ENCODE results near the gene AUTS2.

The AUTS2 gene

DNA sequence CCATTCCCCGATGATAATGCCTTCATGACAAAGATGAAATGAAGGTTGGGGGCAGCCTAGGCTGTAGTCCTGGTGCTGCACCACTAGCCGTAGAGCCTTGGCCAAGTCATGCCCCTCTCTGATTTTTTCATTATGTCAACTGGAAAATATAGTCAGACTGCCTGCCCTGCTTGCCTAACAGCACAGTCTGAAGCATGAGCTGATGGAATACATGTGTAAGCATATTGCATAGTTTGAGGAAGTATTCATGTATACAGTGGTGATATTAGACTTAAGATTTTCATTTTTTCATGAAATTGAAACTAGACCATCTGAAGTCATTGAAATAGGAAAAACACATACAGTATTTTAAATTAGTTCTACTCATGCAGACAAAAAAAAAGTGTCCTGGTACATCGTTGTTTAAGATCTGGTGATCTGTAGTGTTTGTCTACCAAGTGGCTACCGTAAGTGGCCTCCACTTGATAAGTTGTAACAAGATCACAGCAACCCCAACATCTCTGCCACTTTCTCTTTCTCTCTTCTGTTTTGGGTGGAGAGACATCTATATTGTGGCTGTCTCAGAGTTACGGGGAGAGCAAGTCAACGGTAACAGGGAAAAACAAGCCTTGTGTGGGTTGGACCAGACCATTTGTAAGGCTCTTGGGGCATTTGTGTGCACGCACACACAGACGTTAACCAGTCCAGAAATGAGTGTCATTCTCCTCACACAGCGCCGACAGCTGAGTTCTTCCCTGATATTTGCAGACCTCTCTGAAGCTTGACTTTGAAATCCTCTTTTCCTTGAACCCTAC is 817.1 kb downstream of the AUTS2 start:
- DNase-seq: no peak

DNA sequence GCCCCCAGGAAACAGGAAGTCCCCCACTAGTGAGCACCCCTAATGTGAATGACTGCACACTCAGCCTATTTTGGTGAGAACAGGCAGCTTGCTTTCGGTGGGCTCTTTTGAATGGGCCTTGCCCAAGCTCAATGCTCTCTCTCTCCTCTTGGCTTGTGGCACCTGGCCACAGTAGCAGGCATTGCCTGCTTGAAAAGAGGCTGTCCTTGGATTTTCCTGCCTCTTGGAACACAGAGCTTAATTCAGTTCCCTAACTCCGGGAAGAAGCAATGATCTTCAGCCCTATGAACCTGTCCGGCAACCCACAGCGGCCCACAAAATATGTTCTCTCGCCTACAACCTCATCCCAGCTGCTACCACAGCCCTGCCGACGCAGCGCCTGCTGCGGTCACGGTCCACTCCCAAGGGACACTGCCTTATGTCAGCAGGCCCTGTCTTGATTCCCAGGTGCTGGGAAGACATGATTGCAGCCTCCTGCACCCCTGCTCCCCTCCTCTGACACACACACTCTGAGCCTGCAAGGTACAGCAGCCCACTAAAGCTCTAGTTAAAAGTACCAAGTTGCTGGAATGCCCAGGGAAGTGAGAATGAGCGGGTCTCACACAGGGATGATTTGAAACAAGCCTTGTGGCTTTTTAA is 818.2 kb downstream of the AUTS2 start:
- DNase-seq: no peak

DNA sequence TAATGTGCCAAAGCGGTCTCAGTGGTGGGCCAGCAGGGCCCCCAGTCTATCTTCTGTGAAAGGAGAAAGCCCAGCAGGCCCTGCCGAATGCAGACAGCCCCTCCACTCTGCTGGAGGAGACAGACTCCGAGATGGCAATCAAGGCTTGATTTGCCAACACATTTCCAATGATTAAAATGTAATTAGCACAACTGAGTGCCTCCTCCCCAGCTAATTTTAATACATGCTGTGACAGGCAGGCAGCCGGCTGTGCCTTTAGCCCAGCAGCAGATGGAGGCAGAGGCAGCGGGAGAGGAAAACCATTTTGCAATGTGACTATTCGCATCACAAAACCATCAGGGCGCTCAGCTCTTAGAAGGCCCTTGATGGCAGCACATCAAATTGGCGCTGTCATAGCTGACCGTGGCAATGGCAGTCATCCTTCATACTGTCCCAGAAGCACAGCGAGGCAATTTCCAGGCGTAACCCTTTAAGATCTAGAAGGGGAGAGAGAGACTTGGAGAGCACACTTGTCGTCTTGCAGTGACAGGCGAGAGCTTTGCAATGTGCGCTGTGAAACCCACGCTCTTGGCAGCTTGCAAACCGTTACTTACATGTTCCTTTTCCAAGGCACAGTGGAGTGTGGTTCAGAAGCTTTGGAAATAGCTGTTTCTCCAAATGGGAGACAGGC is 818.8 kb downstream of the AUTS2 start:
- no peak for DNase-seq

DNA sequence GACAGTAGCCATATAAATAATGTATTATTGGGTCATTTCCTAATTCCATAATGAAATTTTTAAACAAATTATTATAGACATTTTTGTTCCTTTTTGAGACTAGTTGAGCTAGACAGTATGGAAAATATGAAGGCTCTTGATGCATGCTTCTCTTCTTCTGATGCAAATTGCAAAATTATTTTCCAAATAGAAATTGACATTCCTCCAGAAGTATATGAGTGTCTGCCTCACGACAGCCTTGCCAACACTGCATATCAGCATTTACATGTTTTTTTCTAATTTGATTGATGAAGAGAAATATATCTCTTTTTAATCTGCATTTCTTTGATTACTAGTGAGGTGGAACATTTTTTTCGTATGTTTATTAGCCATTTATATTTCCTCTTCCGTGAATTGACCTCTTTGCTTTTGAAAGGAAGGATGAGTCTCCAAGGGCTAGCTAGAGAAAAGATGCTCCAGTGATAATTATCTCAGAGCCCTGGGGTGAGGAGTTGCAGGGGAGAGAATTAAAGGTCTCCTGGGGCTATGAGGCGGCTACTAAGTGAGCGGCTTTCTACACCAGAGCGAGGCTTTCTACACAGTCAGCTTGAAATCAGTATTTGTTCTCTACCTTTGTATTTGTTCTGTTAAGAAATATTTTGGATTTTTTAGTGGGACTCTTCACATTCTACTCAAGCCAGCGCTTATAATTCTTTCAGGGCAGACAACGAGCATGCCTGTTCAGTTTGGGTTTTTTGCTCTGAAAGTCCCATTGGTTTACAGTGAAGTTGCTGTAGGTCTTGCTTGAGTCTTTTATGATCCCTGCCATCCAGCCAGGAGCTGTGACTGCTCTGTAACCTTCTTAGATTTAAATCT is 821.5 kb downstream of the AUTS2 start:
- no peak for DNase-seq

DNA sequence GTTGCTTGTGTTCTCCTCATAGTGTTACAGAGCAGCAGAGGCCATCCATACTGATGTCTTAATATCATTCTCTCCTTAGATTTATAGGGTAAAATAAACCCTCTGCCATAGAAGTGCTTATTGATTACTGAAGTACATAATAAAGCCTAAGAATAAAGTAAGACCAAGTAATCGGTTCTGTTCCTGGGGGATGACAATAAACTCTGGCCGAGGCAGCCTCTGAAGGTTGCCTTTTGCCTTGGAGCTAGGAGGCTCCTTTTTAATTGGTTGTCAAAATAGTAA is 822.0 kb downstream of the AUTS2 start:
- no peak for DNase-seq

DNA sequence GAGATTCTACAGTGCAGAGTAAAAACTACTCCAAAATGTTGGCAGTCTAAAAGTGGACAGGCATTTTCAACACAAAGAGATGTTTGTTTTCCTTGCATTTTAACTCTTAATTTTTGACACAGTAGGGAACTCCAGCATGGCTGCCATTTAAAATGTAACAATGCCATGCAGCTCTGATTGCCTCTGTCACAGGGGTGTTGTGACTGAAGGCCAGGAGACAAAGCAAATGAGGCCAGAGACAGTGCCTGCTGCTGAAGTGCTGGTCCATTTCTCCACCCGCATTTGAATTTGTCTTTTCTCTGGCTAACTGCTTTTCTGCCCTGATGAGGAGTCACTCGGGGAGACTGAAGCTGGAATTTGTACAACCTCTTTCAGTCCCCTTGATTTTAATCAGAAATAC is 823.0 kb downstream of the AUTS2 start:
- DNase-seq: no peak

DNA sequence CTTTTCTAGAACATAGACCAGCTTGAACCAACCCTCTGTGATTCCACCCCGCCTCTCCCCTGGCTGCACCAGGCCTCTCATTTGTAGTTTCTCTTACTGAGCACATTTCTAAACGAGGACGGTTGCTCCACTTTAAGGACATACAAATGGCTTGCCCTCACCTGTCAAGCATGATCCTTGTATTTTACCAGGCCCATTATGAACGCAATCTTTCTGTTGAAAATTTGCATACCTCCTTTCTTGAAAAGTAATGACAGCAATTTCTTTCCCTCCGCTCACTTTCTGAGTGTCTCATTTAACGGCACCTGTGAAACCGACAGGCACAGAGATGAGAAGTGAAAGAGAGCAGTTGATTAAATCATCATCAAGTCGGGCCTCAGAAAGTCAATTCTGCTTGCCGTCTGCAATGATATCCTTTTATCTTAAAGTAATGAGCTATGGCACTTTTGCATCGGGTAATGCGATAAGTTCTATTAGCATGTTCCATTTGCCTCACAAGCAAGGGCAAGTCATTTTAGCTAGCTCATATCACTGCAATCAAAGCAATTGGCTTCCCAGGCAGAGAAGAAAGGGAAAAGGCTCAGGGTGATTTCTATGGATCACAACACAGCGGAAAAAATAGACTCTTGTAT is 828.1 kb downstream of the AUTS2 start:
- DNase-seq: no peak

DNA sequence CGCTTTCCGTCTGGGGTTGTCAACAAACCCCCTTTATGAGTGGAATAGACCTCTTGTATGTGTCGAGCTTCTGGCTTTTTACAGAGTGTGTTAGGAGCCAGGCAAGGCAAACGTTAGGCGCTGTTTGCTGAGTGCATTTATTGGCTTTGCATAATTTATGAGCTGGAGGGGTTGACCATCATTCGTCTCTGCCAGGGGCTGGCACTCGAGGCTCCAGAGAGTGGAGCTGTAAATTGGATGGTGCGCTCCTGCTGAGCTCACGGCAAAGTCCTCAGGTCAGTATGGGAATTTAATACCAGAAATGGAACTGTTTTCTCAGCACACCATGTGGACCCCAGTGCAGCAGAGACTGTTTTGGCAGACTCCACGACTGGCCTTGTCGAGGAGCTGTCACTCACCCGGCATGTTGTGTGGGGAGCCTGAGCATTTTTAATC is 834.3 kb downstream of the AUTS2 start:
- peak; percentile 98 for DNase-seq

DNA sequence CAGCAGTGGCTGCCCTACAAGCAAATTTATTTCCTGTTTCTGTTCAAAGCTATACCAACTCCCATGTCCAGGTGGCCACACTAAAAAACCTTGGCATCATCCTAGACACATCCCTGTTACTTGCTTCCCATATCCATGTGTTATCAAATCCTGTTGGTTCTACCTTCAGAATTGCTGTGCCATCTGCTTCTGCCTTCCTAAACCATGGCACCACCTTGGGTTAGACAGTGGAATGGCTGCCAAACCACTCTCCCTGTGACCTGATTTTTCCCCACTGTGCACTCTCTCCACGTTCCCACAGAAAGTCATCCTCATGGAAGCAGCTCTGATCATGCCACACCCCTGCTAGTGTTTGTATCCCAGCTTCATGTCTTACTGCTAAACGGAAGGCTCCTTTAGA is 836.1 kb downstream of the AUTS2 start:
- DNase-seq: peak; percentile 20

DNA sequence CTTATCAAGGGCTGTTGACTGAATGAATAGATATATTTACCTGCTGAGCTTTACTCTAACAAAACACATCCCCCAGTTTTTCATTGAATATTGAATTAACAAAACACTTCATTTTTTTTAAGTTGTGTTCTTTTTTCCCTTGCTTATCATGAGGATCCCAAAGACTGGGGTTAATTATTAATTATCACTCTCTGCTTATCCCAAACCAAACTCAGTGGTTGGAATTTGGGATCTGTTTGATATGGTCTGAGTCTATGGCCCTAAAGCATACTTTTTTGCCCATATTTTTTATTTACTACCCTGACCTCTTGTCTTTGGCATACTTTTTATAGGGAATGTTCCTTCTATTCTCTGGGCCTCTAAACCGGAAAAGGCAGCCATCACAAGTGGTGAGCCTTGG is 836.5 kb downstream of the AUTS2 start:
- DNase-seq: no peak

DNA sequence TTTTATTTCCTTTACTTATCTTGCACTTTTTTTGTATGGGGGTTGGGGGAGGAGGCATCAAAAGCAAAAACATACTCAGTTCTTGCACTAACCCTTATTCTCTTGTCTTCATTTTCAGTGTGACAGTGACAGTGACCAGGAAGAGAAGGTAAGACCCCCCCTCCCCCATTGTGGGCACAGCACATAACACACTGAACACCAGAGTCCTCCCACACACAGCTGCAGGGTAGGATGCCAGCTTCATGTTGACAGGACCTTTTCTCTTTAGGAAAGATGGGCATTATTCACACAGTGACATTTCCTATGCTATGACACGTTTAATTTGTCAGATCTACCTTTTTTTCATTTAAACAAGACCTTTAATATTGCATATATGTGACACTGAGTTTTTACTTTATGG is 837.4 kb downstream of the AUTS2 start:
- DNase-seq: no peak

DNA sequence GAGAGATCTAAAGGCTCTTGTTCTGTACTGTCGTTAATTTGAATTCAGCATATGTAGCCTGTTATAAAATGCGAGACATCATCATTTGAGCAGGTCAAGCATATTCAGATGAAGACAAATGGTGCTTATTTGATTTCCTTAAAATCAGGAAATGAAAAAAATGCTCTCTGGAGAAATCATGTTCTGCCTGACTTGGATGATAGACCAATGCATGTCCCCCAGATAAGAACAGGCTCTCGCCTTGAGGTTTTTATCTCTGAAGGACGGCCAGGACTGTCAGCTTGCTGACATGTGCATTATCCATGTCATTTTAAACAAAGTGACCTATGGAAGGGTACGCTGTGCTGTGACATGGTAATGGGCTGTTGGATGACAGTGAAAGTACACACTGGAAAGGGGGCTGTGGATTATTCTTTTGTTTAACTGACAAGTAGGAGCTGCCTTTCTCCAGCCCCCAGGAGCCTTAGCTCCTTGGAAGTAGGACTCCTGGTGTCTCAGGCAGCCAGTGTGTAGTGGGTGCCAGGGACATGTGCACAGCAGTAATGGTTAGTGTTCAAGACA is 838.6 kb downstream of the AUTS2 start:
- DNase-seq: no peak

DNA sequence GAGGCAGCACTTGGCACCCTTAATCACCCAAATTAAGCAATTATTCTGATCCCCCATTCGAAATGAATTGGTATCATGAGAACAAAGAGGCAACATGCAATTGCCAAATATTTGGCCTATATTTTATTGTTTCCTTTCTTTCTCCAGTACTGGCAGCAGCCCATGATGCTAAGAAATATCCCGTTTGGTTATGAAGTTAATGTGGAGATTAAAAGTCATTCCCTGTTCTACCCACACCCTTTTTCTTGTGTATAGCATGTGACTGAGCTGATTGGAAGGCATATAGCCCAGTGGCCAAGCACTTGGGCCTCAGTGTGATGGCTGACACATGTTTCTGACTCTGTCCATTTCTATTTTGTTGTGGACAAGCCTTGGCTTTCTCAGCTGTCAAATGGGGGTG is 841.4 kb downstream of the AUTS2 start:
- DNase-seq: no peak

DNA sequence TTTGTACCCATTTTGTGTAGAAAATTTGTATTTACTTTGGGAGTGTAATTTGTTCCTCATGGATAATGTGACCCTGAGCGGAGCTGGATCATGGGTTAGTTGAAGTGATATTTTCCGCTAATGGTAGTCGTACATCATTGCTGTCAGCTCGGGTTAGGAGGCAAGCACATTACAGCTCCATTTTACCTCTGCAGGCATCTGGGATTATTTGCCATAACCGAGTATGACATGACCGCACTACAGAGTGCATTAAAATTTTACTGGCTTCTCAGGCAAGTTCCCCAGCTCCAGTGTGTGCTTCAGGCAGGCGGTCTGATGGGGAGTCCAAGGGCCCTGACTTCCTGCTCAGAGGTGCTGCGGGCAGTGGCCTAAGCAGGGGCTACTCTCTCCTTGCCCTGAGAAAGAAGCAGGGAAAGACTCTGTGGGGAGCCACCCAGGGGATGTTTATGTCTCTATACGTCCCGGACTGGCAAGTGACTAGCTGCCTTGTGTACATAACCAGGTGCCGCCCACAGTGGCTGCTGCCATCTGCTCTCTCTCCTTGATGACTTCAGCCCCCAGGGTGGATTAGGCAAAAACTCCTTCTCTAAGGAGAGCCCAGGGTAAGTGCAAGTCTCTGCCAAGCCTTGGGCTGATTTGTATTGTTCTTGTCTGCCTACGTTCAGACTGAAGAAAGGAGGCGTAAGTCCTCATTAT is 848.3 kb downstream of the AUTS2 start:
- no peak for DNase-seq

DNA sequence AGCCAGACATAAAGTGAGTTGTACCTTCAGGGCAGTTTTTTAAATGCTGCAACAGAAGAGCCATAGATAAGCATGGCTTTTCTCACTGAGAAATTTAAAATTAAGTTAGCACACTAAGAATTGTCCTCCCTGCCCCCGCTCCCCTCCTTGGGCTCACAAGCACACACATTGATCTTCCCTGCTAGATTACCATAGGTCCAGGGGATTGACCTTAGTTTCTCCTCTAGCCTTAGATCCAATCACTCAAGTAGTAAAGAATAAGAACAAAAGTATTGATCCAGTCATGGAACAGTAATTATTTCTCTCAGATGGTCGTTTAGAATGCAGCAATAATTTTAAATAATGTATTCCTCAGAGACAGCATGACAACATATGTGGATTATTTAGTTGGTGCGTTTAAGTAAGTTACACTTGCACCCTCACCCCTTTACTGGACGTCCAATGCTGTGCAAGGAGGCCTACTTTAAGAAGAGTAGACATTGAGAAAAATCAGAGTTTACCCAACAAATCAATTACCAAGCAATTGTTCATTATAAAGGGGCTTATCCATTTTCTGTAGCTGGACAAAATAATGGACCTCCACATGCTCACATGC is 850.1 kb downstream of the AUTS2 start:
- DNase-seq: no peak

DNA sequence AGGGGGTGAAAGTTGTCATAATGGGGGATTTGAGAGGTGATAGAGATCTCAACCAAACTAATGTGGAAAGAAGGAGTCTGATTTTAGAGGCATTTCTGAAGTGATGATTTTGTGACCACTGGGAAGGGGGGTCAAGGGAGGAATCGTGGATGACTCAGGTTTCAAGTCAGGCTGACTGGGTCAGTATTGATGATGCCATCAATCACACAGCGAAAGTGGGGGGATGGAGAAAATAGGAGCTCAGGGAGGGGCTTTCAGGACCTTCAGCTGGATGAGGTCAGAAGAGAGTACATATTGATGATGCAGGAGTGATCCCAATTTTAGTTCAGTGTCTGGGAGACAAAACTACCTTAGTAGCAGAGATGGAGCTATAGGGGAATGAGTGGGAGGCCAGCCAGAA is 852.5 kb downstream of the AUTS2 start:
- DNase-seq: no peak

DNA sequence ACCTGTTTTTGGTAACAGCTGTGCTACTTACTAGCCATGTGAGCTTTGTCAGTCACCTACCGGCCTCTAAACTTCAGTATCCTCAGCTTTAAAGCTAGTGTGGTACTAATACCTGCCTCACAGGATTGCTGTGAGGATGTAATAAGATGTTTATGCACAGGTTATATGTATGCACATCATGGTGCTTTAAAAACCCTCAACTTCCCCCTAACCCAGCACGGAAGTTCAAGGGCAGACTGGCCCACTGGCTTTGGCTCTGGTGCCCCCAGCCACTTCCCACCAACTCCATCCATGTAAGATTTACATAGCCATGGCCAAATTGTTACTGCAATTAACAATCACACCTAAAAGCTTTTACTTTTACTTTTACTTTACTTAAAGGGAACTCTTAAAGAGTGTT is 857.6 kb downstream of the AUTS2 start:
- no peak for DNase-seq

DNA sequence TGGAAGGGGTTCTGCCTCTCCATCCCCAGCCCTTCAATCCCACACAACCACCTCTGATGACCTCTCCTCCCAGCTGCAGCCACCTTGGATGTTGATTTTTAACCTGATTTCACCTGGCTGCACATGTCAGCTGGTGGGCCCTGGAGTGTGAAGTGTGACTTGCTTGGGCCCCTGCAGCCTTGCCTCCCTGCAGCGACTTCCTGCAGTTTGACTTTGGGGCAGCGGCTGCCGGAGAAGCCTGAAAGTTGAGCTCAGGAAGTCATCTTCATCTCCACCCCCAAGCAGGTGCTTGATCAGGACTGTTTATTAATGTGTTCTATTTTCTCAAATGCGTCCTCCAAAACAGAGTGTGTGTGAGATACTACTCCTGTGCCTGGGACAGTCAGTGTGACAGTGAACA is 858.4 kb downstream of the AUTS2 start:
- no peak for DNase-seq

DNA sequence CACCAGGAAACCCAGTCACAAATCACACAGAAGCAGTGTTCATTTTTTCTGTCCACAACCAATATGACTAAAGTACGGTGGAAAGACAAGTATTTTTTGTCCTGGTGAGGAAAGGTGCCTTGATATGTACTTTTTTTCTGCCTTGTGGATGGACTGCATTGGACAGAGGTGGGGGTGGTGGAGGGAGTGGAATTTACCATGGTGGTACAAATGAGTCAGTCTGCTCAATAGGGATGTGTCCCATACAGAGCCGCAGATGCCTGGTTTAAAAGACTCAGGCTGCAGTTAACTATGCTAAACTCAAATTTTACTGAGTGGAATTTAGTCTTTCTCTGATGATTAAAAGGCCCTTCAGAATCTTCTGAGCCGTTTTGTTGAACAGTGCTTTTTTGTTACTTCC is 859.2 kb downstream of the AUTS2 start:
- no peak for DNase-seq

DNA sequence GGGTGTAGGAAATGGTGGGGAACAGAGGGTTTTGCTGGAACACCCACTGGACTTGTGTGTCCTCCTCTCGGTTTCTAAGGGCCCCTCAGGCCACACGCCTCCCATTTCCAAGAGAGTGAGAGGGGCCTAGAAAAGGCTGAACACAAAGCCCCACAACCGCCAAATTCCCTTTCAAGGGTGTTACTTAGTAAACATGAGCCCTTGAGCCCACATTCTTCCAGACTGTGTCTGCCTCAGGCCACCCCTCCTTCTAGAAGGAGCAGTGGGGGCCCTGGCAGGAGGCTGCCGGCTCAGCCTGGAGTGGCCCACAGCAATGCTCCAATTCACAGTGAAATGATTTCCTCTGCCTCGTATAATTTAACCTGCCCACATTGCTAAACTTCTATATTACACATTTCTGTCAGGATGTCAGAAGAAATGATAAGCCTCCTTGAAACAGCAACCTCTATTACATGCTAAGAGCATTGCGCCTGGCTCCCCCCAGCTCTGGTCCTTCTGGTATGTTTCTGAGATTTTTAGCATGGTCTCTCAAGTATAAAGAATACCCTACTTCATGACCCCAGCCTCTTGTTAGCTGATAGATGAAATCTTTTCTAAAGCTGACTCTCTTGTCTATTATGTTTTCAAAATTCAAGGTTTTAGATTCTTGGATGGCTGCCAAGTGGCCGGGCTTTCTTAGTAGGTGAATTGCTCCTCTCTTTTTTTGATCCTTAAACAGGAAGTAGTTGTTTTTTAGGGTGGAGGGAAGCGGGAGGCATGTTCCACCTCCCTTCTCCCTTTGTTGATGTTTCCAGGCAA is 859.8 kb downstream of the AUTS2 start:
- DNase-seq: no peak

DNA sequence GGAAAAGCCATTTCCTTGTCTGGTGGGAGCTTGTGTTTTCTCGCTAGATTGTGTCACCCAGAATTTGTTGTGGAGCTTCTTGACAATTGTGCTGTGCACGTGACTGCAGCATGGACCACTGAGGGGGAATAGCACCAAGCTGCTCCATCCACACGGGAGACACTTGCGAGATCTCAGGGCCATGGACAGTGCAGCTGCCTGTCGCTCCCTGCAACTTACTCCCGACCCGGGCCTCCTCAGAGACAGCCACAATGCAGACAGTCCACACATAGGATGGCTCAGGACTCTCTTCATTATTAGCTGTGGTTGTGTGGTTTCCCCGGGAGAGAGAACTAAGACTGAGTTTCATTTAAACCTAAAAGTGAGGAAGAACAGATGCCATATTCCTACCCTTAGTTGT is 860.5 kb downstream of the AUTS2 start:
- DNase-seq: no peak
